Inferior parietal cortex (tissue), 1 donor: Measurements from ENCODE around the gene PIK3R3.
"Not testable (repeated sequence)": the region's sequence is repeated elsewhere in the genome, so short reads cannot be mapped to it uniquely, and the experiment has no call there.

Source experiments
- DNase-seq: peaks from one replicate; pipeline ENCODE4 v3.0.0-alpha.2; 2016; ENCODE audit errors: extremely low spot score

PIK3R3 gene

GRCh38 chr1:46065405-46065804 lies 67.0 kb downstream of the PIK3R3 start:
- DNase-seq = no peak

- DNase-seq = no peak
These were observed 67.7 kb downstream of the PIK3R3 start for GRCh38 chr1:46064708-46065107.

GRCh38 chr1:46062651-46063319 lies 69.6 kb downstream of the PIK3R3 start:
- DNase-seq = no peak

GRCh38 chr1:46061146-46061545 lies 71.3 kb downstream of the PIK3R3 start:
- DNase-seq = no peak

GRCh38 chr1:46058936-46059335 lies 73.5 kb downstream of the PIK3R3 start:
- DNase-seq = no peak

GRCh38 chr1:46057781-46058180 lies 74.6 kb downstream of the PIK3R3 start:
- no peak for DNase-seq

GRCh38 chr1:46057215-46057614 lies 75.2 kb downstream of the PIK3R3 start:
- DNase-seq = not testable (repeated sequence)

GRCh38 chr1:46056325-46056724 lies 76.1 kb downstream of the PIK3R3 start:
- no peak for DNase-seq

GRCh38 chr1:46053734-46054133 lies 78.7 kb downstream of the PIK3R3 start:
- no peak for DNase-seq

- no peak for DNase-seq
These were observed 88.3 kb downstream of the PIK3R3 start for GRCh38 chr1:46044116-46044515.

- DNase-seq = no peak
These were observed 88.9 kb downstream of the PIK3R3 start for GRCh38 chr1:46043458-46044017.

- no peak for DNase-seq
These were observed 90.5 kb downstream of the PIK3R3 start for GRCh38 chr1:46041974-46042373.

GRCh38 chr1:46041551-46041950 lies 90.9 kb downstream of the PIK3R3 start:
- DNase-seq = no peak

- DNase-seq = no peak
These were observed 92.8 kb downstream of the PIK3R3 start for GRCh38 chr1:46039571-46040052.

GRCh38 chr1:46036894-46037839 lies 95.3 kb downstream of the PIK3R3 start:
- peak; percentile 95 for DNase-seq

- no peak for DNase-seq
These were observed 97.6 kb downstream of the PIK3R3 start for GRCh38 chr1:46034601-46035516.

- no peak for DNase-seq
These were observed 101.4 kb downstream of the PIK3R3 start for GRCh38 chr1:46030876-46031660.

- DNase-seq = no peak
These were observed 102.2 kb downstream of the PIK3R3 start for GRCh38 chr1:46030074-46030870.

- no peak for DNase-seq
These were observed 104.4 kb downstream of the PIK3R3 start for GRCh38 chr1:46027788-46028573.
